Measurements from ENCODE around the gene TENT4A. TPM values are rescaled to one million over a fixed set of nuclear protein-coding genes. Genes with fewer than 3 reads are reported as not detected.
A peak's percentile ranks its signal among the peaks of the same experiment; 100 is the strongest.

Gene TENT4A
- total and polyA plus RNA-seq, 10 of the 15 experiments (the other 5 are each of a cell fraction or from before 2014, with no cell fraction given): 1.4 to 30.6 (median 12.5) TPM

GRCh38 chr5:6788439-6788838 is 75.2 kb downstream of the TENT4A start:
- H3K4me3 ChIP-seq: no peak overlapping the region
- ATAC-seq (no peak), DNase-seq (ENCODE audit: low read depth, low spot score) (no peak), FAIRE-seq (no peak)
- no peak overlapping the region for H3K4me2 ChIP-seq (ENCODE audit: control insufficient read depth, insufficient read depth)
- no peaks in the 10 kb centered on the region for H3K4me1 ChIP-seq (ENCODE audit: control insufficient read depth, insufficient read depth, low read length)
- intact Hi-C loops (cut with micrococcal nuclease; ENCODE audit: unreplicated experiment): no loop called here
- H4K20me1 ChIP-seq (ENCODE audit: control insufficient read depth, insufficient read depth): no peaks in the 10 kb centered on the region
- no TSS peak for BruUV-seq (replicated peaks)
- no peak overlapping the region for H3K27ac ChIP-seq (ENCODE audit: control insufficient read depth, insufficient read depth)
- WGBS (ENCODE audit: insufficient coverage, insufficient replicate concordance, low lambda C conversion rate, missing lambda C conversion rate): 48% methylated on average over 7 of the region's 7 CpGs
- SMC1A ChIA-PET (ENCODE audit: uncharacterized antibody, unreplicated experiment): no interaction called here
- peaks cover 3% of the 10 kb centered on the region in 2 experiments; a peak in 2 of 4 replicates for H3K27me3 ChIP-seq (replicated peaks in 1 of 2; ENCODE audit: control insufficient read depth in 2 of 2, insufficient read depth in 2 of 2, low read length in 1 of 2)
- POLR2A ChIA-PET: no interaction called here
- RAD21 ChIA-PET (ENCODE audit: unreplicated experiment): no interaction called here
- in situ Hi-C loops (cut with MboI): no loop called here
- TF ChIP-seq KAT2A (conservative IDR thresholded peaks at IDR 0.05; ENCODE audit: control insufficient read depth, low read depth, low read length): no peak
- H3K9me3 ChIP-seq (replicated peaks; ENCODE audit: control insufficient read depth, insufficient read depth, low read length): no peaks in the 10 kb centered on the region
- no peaks in the 10 kb centered on the region for H3K36me3 ChIP-seq (ENCODE audit: control insufficient read depth in 2 of 2, insufficient read depth in 2 of 2, low read length in 1 of 2)
- H2AFZ ChIP-seq (ENCODE audit: control insufficient read depth, low read depth, low read length): no peak overlapping the region
- CTCF ChIA-PET: interaction anchor here (0.6 to 1.2 kb wide), 2 partner anchors 16 to 1258 kb away, joined by 3 to 4 read pairs; no protein-coding TSS in a partner anchor
- no peak overlapping the region for H3K9ac ChIP-seq (ENCODE audit: control insufficient read depth, insufficient read depth, low read length)
- no peaks in the 10 kb centered on the region for H3K79me2 ChIP-seq (ENCODE audit: control insufficient read depth, insufficient read depth, low read length)

- in situ Hi-C loops (cut with MboI): no loop called here
- no peak for FAIRE-seq
- RAD21 ChIA-PET (ENCODE audit: unreplicated experiment): no interaction called here
- no peaks in the 10 kb centered on the region for H3K36me3 ChIP-seq (ENCODE audit: control insufficient read depth in 2 of 2, insufficient read depth in 2 of 2, low read length in 1 of 2)
- no peak overlapping the region for H2AFZ ChIP-seq (ENCODE audit: control insufficient read depth, low read depth, low read length)
- no peak for DNase-seq (ENCODE audit: low read depth, low spot score)
- no peak overlapping the region for H3K9ac ChIP-seq (ENCODE audit: control insufficient read depth, insufficient read depth, low read length)
- TF ChIP-seq TCF12 (IDR thresholded peaks at IDR 0.05; ENCODE audit: low read depth, low read length) (no peak), CTCF (IDR thresholded peaks at IDR 0.05 in 2 of 3, conservative IDR thresholded peaks at IDR 0.05 in 1 of 3; ENCODE audit: control insufficient read depth in 2 of 3, extremely low read depth in 1 of 3, insufficient read depth in 1 of 3, low read depth in 3 of 3, low read length in 3 of 3) (peak in 1 of 3 experiments; percentile 19; a peak in 1 of 6 replicates), DPF2 (IDR thresholded peaks at IDR 0.05) (no peak), SKIL (IDR thresholded peaks at IDR 0.05; ENCODE audit: low read depth, poor library complexity, severe bottlenecking) (no peak), IRF4 (IDR thresholded peaks at IDR 0.05; ENCODE audit: low read depth, low read length) (no peak), PKNOX1 (IDR thresholded peaks at IDR 0.05) (no peak), FOXM1 (IDR thresholded peaks at IDR 0.05; ENCODE audit: low read depth, low read length) (no peak)
- 59% methylated on average over 15 of the region's 15 CpGs for WGBS (ENCODE audit: insufficient coverage, insufficient replicate concordance, low lambda C conversion rate, missing lambda C conversion rate)
- ATAC-seq: no peak
- peaks cover 3 to 5% of the 10 kb centered on the region in 2 experiments; a peak in 2 of 4 replicates for H3K27me3 ChIP-seq (replicated peaks in 1 of 2; ENCODE audit: control insufficient read depth in 2 of 2, insufficient read depth in 2 of 2, low read length in 1 of 2)
- no peaks in the 10 kb centered on the region for H4K20me1 ChIP-seq (ENCODE audit: control insufficient read depth, insufficient read depth)
- H3K27ac ChIP-seq (ENCODE audit: control insufficient read depth, insufficient read depth): no peak overlapping the region
- H3K79me2 ChIP-seq (ENCODE audit: control insufficient read depth, insufficient read depth, low read length): no peaks in the 10 kb centered on the region
- intact Hi-C loops (cut with micrococcal nuclease; ENCODE audit: unreplicated experiment): no loop called here
- H3K4me3 ChIP-seq: no peak overlapping the region
- no peaks in the 10 kb centered on the region for H3K4me1 ChIP-seq (ENCODE audit: control insufficient read depth, insufficient read depth, low read length)
- no peaks in the 10 kb centered on the region for H3K9me3 ChIP-seq (replicated peaks; ENCODE audit: control insufficient read depth, insufficient read depth, low read length)
- CTCF ChIA-PET: interaction anchor here (0.6 to 0.7 kb wide), 2 partner anchors 653 to 1258 kb away, joined by 3 read pairs; no protein-coding TSS in a partner anchor
- POLR2A ChIA-PET: no interaction called here
- H3K4me2 ChIP-seq (ENCODE audit: control insufficient read depth, insufficient read depth): no peak overlapping the region
- SMC1A ChIA-PET (ENCODE audit: uncharacterized antibody, unreplicated experiment): interaction anchor here (1.3 kb wide), 1 partner anchor 11 kb away, joined by 3 read pairs; no protein-coding TSS in a partner anchor
- BruUV-seq (replicated peaks): no TSS peak
These were observed 75.9 kb downstream of the TENT4A start for GRCh38 chr5:6788956-6789649.
